HTERT RPE-1 (cell line): ENCODE measurements around the gene DTX4.

Experiments used
- in situ Hi-C: fragments of 300-500 bp; cut with MboI; formaldehyde crosslinking; loops from 4 replicates; pipeline ENCODE4 v1.14.3; 2020; ENCODE audit warnings: low sequenced_read_pairs

Gene DTX4

GRCh38 chr11:59172345-59173079 is 580 bp downstream of the DTX4 start:
- in situ Hi-C loops = no loop called here

DNA sequence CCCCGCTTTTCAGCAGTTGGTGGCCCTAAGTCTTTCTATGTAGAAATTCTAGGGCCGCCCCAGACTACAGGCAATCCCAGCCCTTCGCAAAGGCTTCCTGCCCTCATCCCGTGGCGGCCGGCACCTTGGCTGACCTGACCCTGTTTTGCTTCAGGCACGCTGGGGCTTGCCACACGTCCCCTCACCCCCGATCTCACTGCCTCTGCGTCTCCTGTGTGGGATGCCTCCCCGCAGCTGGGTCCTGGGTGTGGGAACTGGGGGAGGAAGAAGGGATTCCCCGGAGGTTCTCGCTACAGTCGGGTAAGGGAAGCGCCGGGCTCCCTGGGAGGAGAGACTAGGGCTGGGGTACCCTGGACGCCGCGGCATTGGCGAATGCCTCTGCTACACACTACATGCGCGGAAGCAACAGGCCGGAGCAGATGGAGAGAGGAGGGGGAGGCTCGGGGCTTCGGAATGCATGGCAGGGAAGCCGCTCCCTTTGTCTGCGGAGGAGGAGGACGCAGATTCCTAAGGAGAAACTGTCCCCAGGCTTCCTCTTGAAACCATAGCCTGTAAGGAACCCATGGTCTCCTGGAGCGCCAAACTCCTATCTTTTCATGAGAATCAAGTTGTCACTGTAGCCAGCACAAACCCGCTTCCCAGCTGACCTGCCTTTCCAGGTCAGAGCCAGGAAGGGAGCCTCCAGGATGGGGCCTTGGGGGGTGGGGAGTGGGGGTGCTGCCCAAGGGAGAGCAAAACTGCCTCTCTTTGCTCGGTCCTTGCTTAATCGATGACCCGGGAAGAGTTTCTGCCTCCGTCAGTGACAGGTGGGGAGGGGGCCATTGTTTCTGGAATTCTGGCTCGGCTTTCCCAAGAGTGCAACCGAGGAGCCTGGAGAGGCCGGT is 1.4 kb downstream of the DTX4 start:
- in situ Hi-C loops = no loop called here

DNA sequence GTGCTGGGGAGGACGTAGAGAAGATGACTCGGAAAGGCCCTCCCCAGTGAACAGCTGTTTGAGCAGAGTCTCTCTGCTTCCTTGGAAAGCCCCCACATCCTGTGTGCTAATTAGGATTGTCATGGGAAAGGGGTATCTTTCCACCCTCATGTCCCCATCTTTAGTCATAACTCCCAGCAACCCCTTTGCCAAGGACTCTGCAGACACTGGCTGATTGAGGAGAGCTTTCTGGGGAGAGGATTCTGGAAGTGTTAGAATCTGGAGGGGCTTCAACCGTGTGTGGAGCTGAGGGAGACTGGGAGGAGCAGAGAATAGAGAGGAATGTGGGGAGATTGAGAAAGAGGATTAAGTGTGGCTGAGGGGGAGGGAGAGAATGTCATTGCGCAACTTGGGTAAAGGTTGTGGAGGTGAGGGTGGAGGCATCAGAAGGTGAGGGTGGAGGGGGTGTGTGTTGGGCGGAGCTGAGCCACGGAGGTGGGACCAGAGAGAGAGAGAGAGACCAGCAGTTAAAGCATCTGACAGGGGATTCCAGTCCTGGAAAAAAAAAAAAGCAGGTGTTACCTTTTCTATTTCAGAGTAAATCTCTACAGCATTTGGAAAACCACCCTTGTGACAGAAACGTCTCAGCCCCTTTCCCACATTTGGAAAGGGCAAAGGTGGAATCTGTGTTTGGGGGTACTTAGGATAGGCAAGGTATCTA is 2.2 kb downstream of the DTX4 start:
- in situ Hi-C loops = no loop called here

GRCh38 chr11:59174664-59175033 is 2.7 kb downstream of the DTX4 start:
- in situ Hi-C loops = no loop called here

GRCh38 chr11:59175091-59175501 is 3.2 kb downstream of the DTX4 start:
- in situ Hi-C loops = no loop called here

- in situ Hi-C loops = no loop called here
Observed at GRCh38 chr11:59176330-59176729, 4.4 kb downstream of the DTX4 start.

DNA sequence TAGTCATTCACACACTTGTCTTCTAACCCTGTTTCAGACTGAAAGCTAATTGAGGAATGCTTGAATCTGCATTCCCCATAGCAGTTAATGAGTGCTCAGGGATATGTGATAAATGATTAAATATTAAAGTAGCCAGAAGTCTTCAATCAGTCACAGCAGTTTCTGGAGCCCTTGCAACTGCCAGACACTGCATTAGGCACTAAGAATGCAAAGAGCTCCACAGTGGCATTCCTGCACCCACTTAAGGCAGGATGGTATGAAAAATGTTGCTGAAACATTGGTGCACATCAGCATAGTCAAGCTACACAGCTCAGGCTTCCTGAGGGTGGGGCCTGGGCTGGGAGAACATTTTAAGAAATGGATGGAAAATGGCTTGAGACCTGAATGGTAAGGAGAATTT is 6.5 kb downstream of the DTX4 start:
- in situ Hi-C loops = no loop called here

DNA sequence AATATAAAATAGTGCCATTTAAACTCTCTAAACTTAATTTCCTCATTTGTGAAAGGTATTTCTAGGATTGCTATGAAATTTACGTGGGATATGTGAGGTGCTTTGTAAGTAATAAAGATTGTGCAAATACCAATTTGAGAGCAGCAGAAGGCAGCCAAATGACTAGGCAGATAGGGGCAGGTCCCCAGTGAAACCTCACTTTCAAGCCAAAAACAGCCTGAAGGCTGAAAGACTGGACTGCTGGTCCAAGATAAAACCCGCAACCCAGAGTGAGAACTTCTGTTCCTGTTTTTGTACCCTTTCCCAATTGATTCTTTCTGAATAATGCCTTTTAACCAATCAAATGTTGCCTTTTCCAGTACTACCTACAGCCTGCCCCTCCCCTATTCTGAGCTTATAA is 7.2 kb downstream of the DTX4 start:
- in situ Hi-C loops = no loop called here

DNA sequence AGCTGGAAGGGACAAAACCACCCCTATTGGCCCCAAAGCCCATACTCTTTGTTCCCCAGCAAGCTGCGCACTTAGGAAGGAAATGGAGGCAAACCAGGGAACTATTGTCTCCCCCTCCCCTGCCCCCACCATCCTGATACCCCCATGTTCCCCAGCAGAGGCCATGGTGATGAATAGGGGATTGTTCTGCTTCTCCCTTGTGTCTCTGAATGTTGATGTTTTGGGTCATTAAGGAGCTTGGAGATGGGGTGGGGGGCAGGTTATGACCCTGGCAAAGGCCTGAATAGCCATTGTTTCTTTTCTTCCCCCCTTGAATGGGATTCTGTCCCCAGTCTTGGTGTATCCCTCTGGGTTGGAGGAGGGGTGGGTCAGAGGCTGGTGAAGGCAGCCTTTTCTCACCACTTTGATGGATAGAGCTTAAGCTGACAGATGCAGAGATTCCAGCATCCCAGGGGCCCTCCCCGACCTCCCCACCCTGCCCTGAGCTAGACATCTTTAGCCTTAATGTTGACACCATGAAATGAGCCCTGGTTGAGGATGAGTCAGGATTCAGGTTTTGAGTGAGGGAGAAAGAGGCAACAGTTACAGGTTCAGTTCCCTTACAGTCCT is 8.3 kb downstream of the DTX4 start:
- in situ Hi-C loops = no loop called here

- in situ Hi-C loops = no loop called here
Observed at GRCh38 chr11:59180907-59181306, 9.0 kb downstream of the DTX4 start.

- in situ Hi-C loops = no loop called here
Observed at GRCh38 chr11:59181746-59182456, 10.0 kb downstream of the DTX4 start.

DNA sequence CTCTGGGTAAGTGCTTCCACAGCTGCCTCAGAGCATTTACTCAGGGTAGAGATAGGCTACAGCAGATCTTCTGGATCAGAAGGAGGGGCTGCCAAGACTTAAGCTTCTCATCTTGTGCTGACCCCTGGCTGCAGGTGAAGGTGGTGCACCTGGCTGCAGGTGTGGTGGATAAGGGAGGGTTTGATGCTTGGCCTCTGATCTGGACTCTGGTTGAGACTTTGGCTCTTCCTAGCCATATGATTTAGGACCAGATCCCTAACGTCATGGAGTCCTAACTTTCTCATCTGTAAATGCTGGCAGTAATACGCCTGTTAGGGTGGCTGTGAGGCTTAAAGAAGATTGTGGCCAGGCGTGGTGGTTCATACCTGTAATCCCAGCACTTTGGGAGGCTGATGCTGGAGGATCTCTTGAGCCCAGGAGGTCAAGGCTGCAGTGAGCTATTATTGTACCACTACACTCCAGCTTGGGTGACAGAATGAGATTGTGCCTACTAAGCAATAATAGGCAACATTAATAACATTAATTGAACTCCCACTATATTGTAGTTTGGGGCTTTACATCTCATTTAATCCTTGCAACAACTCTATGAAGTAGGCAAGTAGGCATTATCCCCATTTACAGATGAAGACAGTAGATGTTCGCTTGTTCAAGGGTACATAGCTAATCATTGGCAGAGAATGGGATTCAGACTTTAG is 10.7 kb downstream of the DTX4 start:
- in situ Hi-C loops = no loop called here

GRCh38 chr11:59183771-59184170 is 11.8 kb downstream of the DTX4 start:
- in situ Hi-C loops = no loop called here

- in situ Hi-C loops = no loop called here
Observed at GRCh38 chr11:59184691-59185339, 12.9 kb downstream of the DTX4 start.

DNA sequence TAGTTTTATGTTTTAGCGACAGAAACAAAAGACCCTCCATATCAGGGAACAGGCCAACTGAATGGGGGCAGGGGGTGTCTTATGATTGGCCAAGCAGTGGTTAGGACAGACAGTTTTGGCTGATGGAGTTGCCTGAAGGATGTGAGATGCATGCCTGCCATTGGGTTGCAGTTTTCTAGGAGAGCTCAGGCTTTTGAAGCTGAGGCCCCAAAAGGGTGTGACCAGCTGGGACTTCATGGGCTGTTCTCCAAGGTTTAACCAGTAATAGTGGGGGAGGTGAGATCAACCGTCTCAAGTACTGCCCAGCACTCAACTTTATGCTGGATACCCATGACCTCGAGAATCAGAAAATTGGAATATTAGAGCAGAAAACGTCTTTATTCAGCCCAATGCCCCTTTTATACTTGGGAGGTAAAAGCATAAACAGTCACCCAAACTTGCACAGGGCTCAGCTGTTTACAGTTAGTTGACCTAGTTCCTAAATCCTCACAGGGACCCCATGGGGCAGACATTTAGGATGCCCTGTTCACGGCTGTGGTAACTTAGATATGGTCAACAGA is 13.5 kb downstream of the DTX4 start:
- in situ Hi-C loops = no loop called here

- in situ Hi-C loops = no loop called here
Observed at GRCh38 chr11:59186130-59186594, 14.2 kb downstream of the DTX4 start.

- in situ Hi-C loops = no loop called here
Observed at GRCh38 chr11:59187035-59187434, 15.1 kb downstream of the DTX4 start.

GRCh38 chr11:59187587-59187986 is 15.7 kb downstream of the DTX4 start:
- in situ Hi-C loops = no loop called here

DNA sequence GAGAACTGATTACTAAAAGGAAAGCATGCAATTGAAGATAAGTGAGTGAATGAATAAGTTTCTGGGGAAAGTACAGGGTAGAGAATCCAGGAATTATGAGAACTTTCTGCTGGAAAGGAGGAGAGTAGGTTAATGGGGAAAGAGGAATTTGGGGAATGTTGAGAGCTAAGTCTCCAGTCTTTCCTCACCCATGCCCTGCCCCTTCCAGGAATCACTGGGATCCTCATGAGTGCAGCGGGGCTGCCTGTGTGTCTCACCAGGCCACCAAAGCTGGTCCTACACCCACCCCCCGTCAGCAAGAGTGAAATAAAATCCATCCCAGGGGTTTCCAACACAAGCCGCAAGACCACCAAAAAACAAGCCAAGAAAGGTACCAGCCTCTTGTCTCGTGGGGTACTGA is 17.0 kb downstream of the DTX4 start:
- in situ Hi-C loops = no loop called here
